ENCODE data around the gene CTNNBIP1.

DNA sequence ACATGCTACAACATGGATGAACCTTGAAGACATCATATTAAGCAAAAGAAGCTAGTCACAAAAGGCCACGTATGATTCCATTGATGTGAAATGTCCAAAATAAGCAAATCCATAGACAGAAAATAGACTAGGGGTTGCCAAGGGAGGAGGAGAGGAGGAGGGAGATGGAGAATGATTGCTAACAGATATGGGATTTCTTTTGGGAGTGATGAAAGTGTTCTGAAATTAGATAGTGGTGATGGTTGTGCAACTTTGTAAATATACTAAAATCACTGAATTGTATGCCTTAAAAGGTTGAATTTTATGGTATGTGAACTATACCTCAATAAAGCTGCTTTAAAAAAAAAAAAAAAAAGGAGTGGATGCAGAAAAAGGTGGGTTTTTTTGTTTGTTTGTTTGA, 93.9 kb downstream of the CTNNBIP1 start:
- TF ChIP-seq CTCF (IDR thresholded peaks at IDR 0.05), result no peak
- no peak for TF ChIP-seq POLR2AphosphoS5 (IDR thresholded peaks at IDR 0.05)
